ENCODE data around the gene FCRL4. TPM values are rescaled to one million over a fixed set of nuclear protein-coding genes. Genes with fewer than 3 reads are reported as not detected.

Gene FCRL4
- total RNA-seq, 1 donor from 2014 or later = not detected

DNA sequence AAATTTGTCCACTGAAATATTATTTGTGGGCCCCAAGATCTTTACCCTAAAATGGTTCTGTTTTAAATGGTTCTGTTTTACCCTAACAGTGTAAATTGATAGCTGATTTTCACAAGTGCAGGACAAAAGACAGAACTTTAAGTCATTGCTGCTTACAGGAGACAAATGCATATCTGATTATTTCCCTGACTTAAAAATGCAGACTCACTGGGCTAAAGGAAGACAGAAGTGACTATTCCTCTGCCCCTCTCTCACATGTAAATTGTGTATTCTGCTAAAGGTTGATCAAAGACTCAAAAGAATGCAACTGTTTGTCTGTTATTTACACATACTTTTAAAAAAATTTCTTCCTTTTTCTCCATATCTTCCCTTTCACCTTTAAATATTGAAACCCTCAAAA lies 58.3 kb downstream of the FCRL4 start:
- Mint-ChIP-seq H3K9me3 (no peaks in the 10 kb centered on the region), H3K4me1 (ENCODE audit: unreplicated experiment) (no peaks in the 10 kb centered on the region), H3K27me3 (peaks cover 26% of the 10 kb centered on the region), H3K27ac (no peak overlapping the region), H3K36me3 (no peaks in the 10 kb centered on the region), H3K4me3 (no peak overlapping the region)
- TF ChIP-seq, protein P1, sequence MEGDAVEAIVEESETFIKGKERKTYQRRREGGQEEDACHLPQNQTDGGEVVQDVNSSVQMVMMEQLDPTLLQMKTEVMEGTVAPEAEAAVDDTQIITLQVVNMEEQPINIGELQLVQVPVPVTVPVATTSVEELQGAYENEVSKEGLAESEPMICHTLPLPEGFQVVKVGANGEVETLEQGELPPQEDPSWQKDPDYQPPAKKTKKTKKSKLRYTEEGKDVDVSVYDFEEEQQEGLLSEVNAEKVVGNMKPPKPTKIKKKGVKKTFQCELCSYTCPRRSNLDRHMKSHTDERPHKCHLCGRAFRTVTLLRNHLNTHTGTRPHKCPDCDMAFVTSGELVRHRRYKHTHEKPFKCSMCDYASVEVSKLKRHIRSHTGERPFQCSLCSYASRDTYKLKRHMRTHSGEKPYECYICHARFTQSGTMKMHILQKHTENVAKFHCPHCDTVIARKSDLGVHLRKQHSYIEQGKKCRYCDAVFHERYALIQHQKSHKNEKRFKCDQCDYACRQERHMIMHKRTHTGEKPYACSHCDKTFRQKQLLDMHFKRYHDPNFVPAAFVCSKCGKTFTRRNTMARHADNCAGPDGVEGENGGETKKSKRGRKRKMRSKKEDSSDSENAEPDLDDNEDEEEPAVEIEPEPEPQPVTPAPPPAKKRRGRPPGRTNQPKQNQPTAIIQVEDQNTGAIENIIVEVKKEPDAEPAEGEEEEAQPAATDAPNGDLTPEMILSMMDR (conservative IDR thresholded peaks at IDR 0.05) = no peak
- DNase-seq (ENCODE audit: extremely low spot score, unreplicated experiment) = no peak

DNA sequence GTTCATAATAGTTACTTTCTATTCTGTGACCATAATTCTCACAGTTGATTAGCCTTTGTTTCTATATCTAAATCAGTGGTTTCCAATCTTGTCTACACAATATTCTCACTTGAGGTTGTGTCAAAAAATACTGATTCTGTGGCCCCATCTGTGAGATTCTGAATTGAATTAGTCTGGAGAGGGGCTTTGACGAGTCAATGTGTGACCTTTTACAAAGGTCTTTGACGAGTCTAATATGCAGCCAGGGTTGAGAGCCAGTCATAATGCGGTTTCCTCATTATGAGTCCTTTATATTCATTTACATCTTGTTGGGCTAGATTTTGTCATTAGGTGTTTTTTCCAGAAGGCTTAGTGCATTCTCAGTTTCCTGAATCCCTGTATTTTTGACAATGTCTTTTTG lies 65.3 kb downstream of the FCRL4 start:
- Mint-ChIP-seq H3K4me1 (ENCODE audit: unreplicated experiment) (no peaks in the 10 kb centered on the region), H3K27ac (no peak overlapping the region), H3K27me3 (peaks cover 20% of the 10 kb centered on the region), H3K9me3 (no peaks in the 10 kb centered on the region), H3K36me3 (no peaks in the 10 kb centered on the region), H3K4me3 (no peak overlapping the region)
- TF ChIP-seq, protein P1 (conservative IDR thresholded peaks at IDR 0.05) = no peak
- no peak for DNase-seq (ENCODE audit: extremely low spot score, unreplicated experiment)

DNA sequence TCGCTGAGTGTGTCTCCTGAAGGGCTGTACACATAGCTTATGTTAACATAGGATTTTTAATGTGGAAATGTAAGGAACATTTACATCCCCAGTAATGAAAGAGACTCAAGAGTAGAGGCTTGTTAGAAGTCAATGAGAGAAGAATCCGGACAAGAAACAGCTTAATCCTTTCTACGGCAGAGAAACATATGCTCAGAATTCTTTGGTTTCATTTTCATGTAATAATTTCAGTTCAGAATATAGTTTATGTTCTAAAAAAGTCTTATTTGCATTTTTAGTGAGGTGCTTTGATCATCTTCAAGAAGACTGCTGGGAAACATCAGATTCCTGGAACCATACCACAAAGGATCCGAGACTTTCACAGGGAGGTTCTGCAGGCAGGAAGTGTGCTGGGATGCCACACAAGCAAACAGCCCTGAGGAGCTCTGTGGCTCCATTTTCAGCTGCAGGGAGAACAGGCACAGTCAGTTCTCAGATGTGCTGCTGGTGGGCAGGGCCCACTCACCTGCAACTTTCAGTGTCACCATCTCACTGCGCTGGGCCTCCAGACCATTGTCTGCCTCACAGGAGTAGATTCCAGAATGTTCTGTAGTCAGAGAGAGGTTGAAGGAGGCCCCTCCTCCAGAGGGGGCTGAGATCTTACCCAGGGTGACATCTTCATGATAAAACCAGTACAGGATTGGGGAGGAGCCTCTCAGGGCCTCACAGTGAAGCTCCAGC lies 74.0 kb downstream of the FCRL4 start:
- Mint-ChIP-seq H3K9me3 (no peaks in the 10 kb centered on the region), H3K36me3 (no peaks in the 10 kb centered on the region), H3K4me1 (ENCODE audit: unreplicated experiment) (no peaks in the 10 kb centered on the region), H3K27ac (no peak overlapping the region), H3K4me3 (no peak overlapping the region), H3K27me3 (peaks cover 5% of the 10 kb centered on the region)
- TF ChIP-seq, protein P1 (conservative IDR thresholded peaks at IDR 0.05) = no peak
- no peak for DNase-seq (ENCODE audit: extremely low spot score, unreplicated experiment)

Other genes with a start within 250 kb of the FCRL4 start
- 0.24 TPM in 1 of 2 replicates, not detected in the other for gene FCRL5, start 45.6 kb downstream of the FCRL4 start, total RNA-seq (ENCODE audit: low replicate concordance)
- not detected in 2 replicates for gene FCRL3, start 102.7 kb upstream of the FCRL4 start, total RNA-seq (ENCODE audit: low replicate concordance)
- not detected in 2 replicates for gene FCRL2, start 179.0 kb upstream of the FCRL4 start, total RNA-seq (ENCODE audit: low replicate concordance)
- not detected in 2 replicates for gene FCRL1, start 222.0 kb upstream of the FCRL4 start, total RNA-seq (ENCODE audit: low replicate concordance)
- not detected in 2 replicates for gene CD5L, start 243.7 kb upstream of the FCRL4 start, total RNA-seq (ENCODE audit: low replicate concordance)